Caco-2 (cell line): ENCODE results near the gene ZNF268. TPM values are rescaled to one million over a fixed set of nuclear protein-coding genes. Genes with fewer than 3 reads are reported as not detected.

ENCODE experiments used
- BruUV-seq: library from RNA; stranded (reverse); fragments of 400-500 nt; replicated peaks from 2 replicates; lab custom pipeline; 2021; lab: Mats Ljungman, UMichigan
- CTCF ChIA-PET: fragments of 300-600 bp; sonication (Branson Sonifier 250); formaldehyde crosslinking; loops from one replicate; lab custom pipeline; 2022; ENCODE audit warnings: antibody characterized with exemption; lab: Charles Lee
- POLR2A ChIA-PET: fragments of 300-600 bp; sonication (Branson Sonifier 250); formaldehyde crosslinking; loops from one replicate; lab custom pipeline; 2022; ENCODE audit warnings: antibody characterized with exemption; lab: Charles Lee
- DNase-seq, 2 experiments: peaks; one replicate each; pipeline versions ENCODE4 v3.0.0 to v3.0.0-alpha.2; 2020 to 2022
- H3K27me3 ChIP-seq: replicated peaks from 2 replicates; pipeline ENCODE4 v1.6.0; 2011; ENCODE audit warnings: low read length; ENCODE audit not compliant: control insufficient read depth, insufficient read depth
- H3K36me3 ChIP-seq: 2 replicates; pipeline ENCODE4 v1.5.1; 2011; ENCODE audit warnings: low read length; ENCODE audit not compliant: control insufficient read depth, insufficient read depth
- H3K4me1 ChIP-seq: fragments of 250-450 bp; sonication (Bioruptor Pico); 2 replicates; pipeline ENCODE4 v1.5.1; 2020; ENCODE audit warnings: mild to moderate bottlenecking
- H3K4me3 ChIP-seq: 2 replicates; pipeline ENCODE4 v1.5.1; 2011; ENCODE audit warnings: low read depth, mild to moderate bottlenecking, control low read depth, low read length
- H3K9me3 ChIP-seq: fragments of 250-450 bp; sonication (Bioruptor Pico); 2 replicates; pipeline ENCODE4 v1.5.1; 2020; ENCODE audit warnings: mild to moderate bottlenecking, moderate library complexity
- H3K27ac Mint-ChIP-seq: one replicate; pipeline ENCODE4 v1.8.0; 2022; ENCODE audit warnings: mixed read lengths; ENCODE audit not compliant: unreplicated experiment
- H3K27me3 Mint-ChIP-seq: one replicate; pipeline ENCODE4 v1.8.0; 2022; ENCODE audit warnings: mixed read lengths; ENCODE audit not compliant: insufficient read depth, unreplicated experiment
- H3K36me3 Mint-ChIP-seq: one replicate; pipeline ENCODE4 v1.8.0; 2022; ENCODE audit warnings: mild to moderate bottlenecking, mixed read lengths; ENCODE audit not compliant: insufficient read depth, unreplicated experiment
- H3K4me1 Mint-ChIP-seq: one replicate; pipeline ENCODE4 v1.8.0; 2022; ENCODE audit warnings: low read depth, mixed read lengths; ENCODE audit not compliant: unreplicated experiment
- H3K4me3 Mint-ChIP-seq: one replicate; pipeline ENCODE4 v1.8.0; 2022; ENCODE audit warnings: mild to moderate bottlenecking, moderate library complexity, mixed read lengths; ENCODE audit not compliant: unreplicated experiment
- H3K9me3 Mint-ChIP-seq: one replicate; pipeline ENCODE4 v1.8.0; 2022; ENCODE audit warnings: mixed read lengths; ENCODE audit not compliant: unreplicated experiment
- CTCF ChIP-seq, 2 experiments: fragments of 200-600 bp in 1 of 2; IDR thresholded peaks; 1 replicate in 1 of 2; 2 replicates in 1 of 2; pipeline versions ENCODE4 v1.5.1 to v1.8.0; 2011 to 2022; ENCODE audit warnings: antibody characterized with exemption in 1 of 2, control low read depth in 1 of 2, inconsistent platforms in 1 of 2, low read depth in 1 of 2, low read length in 1 of 2, mild to moderate bottlenecking in 1 of 2, moderate library complexity in 1 of 2; ENCODE audit not compliant: insufficient read depth in 1 of 2, severe bottlenecking in 1 of 2, unreplicated experiment in 1 of 2
- intact Hi-C: fragments of 100-400 bp; cut with micrococcal nuclease; formaldehyde crosslinking; loops from one replicate; pipeline ENCODE4 v1.10.0; 2022; ENCODE audit not compliant: unreplicated experiment
- total RNA-seq: library from RNA; stranded (reverse); gene quantifications from 2 replicates; pipeline ENCODE4 v1.2.3, GENCODE V29; 2022

ZNF268 gene
- total RNA-seq, 1 experiment from 2014 or later, result 32.0 TPM

- Mint-ChIP-seq H3K9me3 (peaks cover 47% of the 10 kb centered on the region), H3K36me3 (peaks cover 5% of the 10 kb centered on the region), H3K27ac (no peak overlapping the region), H3K4me1 (no peaks in the 10 kb centered on the region), H3K4me3 (no peak overlapping the region), H3K27me3 (no peaks in the 10 kb centered on the region)
- no peaks in the 10 kb centered on the region for H3K36me3 ChIP-seq
- BruUV-seq, result no TSS peak
- H3K27me3 ChIP-seq, result no peaks in the 10 kb centered on the region
- intact Hi-C loops, result no loop called here
- no peak overlapping the region for H3K4me3 ChIP-seq
- DNase-seq, result no peak
- no peaks in the 10 kb centered on the region for H3K4me1 ChIP-seq
- ChIA-PET CTCF (no interaction called here), POLR2A (no interaction called here)
- H3K9me3 ChIP-seq, result no peaks in the 10 kb centered on the region; the same call in 1 of the 2 replicates
- TF ChIP-seq CTCF (IDR thresholded peaks at IDR 0.05; ENCODE audit: insufficient read depth in 1 of 2, low read depth in 1 of 2, low read length in 1 of 2, severe bottlenecking in 1 of 2, unreplicated experiment in 1 of 2), result no peak
Observed at GRCh38 chr12:133233006-133233405, 51.7 kb downstream of the ZNF268 start.

DNA sequence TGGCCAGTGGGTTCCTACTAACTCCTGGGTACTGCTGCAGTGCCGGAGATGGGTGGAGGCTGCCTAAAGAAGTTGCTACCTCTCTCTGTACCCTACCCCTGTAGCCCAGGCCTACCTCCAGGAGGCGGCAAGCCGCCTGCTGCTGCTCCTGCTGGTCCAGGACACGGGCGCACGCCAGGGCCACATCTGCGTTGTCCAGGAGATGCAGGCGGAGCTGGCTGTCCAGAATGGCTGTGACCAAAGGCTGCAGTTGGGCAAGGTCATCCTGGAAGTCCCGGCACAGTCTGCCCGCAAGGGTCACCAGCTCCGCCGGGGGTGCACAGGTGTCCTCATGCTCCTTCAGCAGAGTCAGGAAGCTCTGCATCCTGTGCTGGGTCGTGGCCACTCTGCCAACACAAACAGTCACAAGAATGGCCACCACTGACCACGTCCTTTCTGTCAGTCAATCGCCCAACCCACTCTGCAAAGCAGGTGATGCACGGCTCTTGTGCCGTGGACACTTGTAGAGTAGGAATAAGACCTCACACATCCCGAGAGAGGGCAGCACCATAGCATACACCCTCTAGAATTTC lies 52.8 kb downstream of the ZNF268 start:
- Mint-ChIP-seq H3K27me3 (no peaks in the 10 kb centered on the region), H3K9me3 (peaks cover 36% of the 10 kb centered on the region), H3K36me3 (peaks cover 5% of the 10 kb centered on the region), H3K4me3 (no peak overlapping the region), H3K27ac (no peak overlapping the region), H3K4me1 (no peaks in the 10 kb centered on the region)
- intact Hi-C loops, result no loop called here
- no TSS peak for BruUV-seq
- Histone ChIP-seq H3K9me3 (no peaks in the 10 kb centered on the region; the same call in 1 of the 2 replicates), H3K27me3 (no peaks in the 10 kb centered on the region), H3K4me1 (no peaks in the 10 kb centered on the region), H3K36me3 (no peaks in the 10 kb centered on the region), H3K4me3 (no peak overlapping the region)
- no peak for DNase-seq
- ChIA-PET POLR2A (no interaction called here), CTCF (no interaction called here)
- TF ChIP-seq CTCF (IDR thresholded peaks at IDR 0.05; ENCODE audit: insufficient read depth in 1 of 2, low read depth in 1 of 2, low read length in 1 of 2, severe bottlenecking in 1 of 2, unreplicated experiment in 1 of 2), result no peak

GRCh38 chr12:133234971-133235370 lies 53.7 kb downstream of the ZNF268 start:
- no peak overlapping the region for H3K27ac Mint-ChIP-seq
- peaks cover 27% of the 10 kb centered on the region for H3K9me3 Mint-ChIP-seq
- TF ChIP-seq CTCF (IDR thresholded peaks at IDR 0.05; ENCODE audit: insufficient read depth in 1 of 2, low read depth in 1 of 2, low read length in 1 of 2, severe bottlenecking in 1 of 2, unreplicated experiment in 1 of 2), result no peak
- no peak for DNase-seq
- Histone ChIP-seq H3K4me1 (no peaks in the 10 kb centered on the region), H3K9me3 (no peaks in the 10 kb centered on the region; the same call in 1 of the 2 replicates), H3K4me3 (no peak overlapping the region), H3K27me3 (no peaks in the 10 kb centered on the region), H3K36me3 (no peaks in the 10 kb centered on the region)
- no peak overlapping the region for H3K4me3 Mint-ChIP-seq
- intact Hi-C loops, result no loop called here
- H3K36me3 Mint-ChIP-seq, result no peaks in the 10 kb centered on the region
- H3K4me1 Mint-ChIP-seq, result no peaks in the 10 kb centered on the region
- H3K27me3 Mint-ChIP-seq, result no peaks in the 10 kb centered on the region
- CTCF ChIA-PET, result no interaction called here
- POLR2A ChIA-PET, result no interaction called here
- BruUV-seq, result no TSS peak
